CD1c-positive myeloid dendritic cell (primary cell): ENCODE results near the gene PIGO.

Experiments used
- DNase-seq: peaks from one replicate; pipeline ENCODE4 v3.0.0-alpha.2; 2016; ENCODE audit errors: extremely low spot score

Gene PIGO

DNA sequence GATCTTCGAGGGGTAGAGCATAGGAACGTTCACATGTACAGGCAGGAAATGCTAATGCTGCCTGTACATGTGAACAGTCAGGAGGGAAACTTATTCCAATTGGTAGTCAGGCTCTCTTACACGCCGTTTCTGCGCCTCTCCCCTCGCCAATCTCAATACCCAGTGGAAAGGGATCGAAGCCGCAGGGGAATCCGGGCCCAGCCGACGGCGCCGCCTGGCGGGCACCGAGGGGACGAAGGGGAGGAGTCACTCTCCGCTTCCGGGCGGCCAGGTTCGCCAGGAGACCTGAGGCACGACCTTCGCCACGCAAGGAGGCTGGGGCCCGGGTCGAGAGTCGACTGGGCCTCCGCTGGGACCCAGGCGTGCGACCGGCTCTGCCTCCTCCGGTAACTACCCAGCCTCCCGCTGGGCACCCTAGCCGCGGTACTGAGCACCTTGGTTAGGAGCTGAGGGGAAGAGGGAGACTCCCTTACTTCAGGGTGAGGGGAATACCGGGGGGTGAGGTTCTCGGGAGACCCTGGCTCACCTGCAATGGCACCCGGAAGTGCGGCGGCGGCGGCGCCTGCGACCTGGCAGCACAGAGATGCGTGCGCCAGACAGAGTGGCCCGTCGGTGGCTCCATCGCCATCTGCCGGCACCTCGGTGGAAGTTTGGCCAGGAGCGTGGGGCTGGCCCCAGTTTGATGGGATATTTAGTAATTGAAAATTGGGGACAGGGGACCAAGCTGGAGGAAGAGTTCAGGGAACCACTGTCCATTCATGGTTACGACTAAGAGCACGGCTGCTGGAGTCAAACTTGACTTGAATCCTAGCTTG, at the start of gene PIGO:
PIGO (minus strand) TSS at position 557 of the 815 bp plus-strand sequence. CDS start 1,026 bp downstream, outside the sequence.
- peak; percentile 90 for DNase-seq

GRCh38 chr9:35142037-35142436, 45.6 kb upstream of the PIGO start:
- DNase-seq, result no peak

DNA sequence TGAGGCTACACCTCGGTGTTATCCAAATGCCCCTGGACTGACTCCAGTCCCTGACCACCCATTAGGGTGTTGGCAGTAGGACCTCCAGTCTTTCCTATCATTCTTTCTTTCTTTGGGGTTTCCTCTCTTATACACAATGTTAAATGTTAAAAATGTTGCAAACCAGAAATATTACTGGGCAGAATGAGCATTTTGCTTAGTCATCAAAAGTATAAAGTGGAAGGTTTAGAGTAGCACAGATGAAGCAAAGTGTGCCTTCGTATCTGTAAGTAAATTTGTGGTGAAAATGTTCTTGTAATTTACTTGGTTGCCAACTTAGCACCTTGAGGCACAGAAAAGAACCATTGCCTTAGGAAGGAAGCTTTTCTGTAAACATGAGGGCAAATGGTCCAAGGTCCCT, 43.7 kb upstream of the PIGO start:
- no peak for DNase-seq

GRCh38 chr9:35136866-35137265, 40.5 kb upstream of the PIGO start:
- DNase-seq, result no peak

GRCh38 chr9:35135988-35136387, 39.6 kb upstream of the PIGO start:
- no peak for DNase-seq

DNA sequence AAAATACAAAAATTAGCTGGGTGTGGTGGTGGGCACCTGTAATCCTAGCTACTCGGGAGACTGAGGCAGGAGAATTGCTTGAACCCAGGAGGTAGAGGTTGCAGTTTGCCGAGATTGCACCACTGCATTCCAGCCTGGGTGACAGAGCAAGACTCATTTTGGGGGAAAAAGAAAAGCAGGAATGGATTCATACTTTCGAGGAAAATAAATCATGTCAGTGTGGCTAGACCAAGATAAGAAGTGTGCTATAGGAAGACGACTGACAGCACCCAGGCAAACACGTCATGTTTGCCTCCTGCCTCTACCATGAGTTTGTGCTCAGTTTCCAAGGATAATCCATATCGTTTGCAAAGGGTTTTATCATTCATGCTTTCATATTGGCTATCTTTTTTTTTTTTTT, 38.5 kb upstream of the PIGO start:
- no peak for DNase-seq

DNA sequence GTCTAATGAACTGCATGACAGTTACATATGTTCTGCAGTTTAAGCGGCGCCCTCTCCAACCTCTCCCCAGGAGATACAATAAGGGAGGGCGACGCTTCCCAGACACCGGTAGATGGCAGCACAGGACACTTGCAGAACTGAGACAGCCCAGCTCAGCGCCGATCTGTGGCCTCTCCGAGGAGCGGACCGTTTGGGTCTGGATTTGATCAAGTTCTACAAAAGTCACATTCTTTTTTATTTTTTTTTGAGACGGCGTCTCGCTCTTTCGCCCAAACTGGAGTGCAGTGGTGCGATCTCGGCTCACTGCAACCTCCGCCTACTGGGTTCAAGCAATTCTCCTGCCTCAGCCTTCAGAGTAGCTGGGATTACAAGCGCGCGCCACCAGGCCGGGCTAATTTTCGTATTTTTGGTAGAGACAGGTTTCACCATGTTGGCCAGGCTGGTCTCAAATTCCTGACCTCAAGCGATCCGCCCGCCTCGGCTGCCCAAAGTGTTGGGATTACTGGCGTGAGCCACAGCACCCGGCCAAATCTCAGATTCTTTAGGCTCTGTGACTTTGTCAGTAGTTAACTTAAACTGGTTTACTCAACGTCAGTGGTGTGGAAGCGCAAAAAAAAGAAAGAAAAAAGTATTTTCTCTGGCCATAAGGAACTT, 20.6 kb upstream of the PIGO start:
- peak; percentile 94 for DNase-seq

- DNase-seq, result no peak
Measured at GRCh38 chr9:35116539-35116897, 20.1 kb upstream of the PIGO start.

GRCh38 chr9:35115680-35116538, 19.5 kb upstream of the PIGO start, which contains the start of gene ATOSB:
Gene ATOSB, minus strand, starts transcription at chr9:35115862. Its CDS starts 7,588 bp downstream, at chr9:35108274.
- peak; percentile 97 for DNase-seq

GRCh38 chr9:35114840-35115628, 18.6 kb upstream of the PIGO start:
- DNase-seq, result peak; percentile 86

DNA sequence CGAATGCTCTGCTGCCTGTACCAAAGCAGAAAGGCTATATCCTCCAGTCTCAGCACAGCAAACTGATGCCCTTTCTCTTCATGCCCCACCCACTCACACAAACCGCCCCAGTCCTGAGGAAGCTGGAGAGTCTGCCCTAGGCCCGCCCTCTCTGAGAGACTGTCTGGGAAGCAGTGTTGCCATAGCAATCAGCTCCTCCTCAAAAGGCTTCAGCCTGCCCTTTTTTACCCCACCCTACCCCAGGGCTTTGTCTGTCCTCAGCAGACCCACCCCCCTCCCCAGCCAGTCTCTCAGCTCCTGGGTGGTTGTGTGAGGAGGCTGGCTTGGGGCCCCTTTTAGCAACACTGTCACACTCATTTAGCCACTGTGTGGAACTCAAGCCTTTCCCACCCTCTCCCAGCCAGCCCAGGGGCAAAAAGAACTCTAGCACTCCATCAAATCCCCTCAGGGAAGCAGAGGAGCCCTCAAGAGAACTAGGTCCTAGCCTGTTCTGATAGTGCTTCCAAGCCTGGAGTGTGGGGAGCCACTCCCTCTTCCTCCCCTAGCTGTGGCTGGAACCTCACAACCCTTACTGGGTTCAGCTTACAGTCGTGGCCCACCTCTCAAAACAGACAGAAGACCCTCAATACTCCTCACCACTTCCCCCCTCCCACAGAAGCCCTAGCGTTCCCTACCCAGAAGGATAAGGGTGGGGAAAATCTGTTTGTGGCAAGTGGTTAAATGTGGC, 17.9 kb upstream of the PIGO start:
- DNase-seq, result peak; percentile 94

DNA sequence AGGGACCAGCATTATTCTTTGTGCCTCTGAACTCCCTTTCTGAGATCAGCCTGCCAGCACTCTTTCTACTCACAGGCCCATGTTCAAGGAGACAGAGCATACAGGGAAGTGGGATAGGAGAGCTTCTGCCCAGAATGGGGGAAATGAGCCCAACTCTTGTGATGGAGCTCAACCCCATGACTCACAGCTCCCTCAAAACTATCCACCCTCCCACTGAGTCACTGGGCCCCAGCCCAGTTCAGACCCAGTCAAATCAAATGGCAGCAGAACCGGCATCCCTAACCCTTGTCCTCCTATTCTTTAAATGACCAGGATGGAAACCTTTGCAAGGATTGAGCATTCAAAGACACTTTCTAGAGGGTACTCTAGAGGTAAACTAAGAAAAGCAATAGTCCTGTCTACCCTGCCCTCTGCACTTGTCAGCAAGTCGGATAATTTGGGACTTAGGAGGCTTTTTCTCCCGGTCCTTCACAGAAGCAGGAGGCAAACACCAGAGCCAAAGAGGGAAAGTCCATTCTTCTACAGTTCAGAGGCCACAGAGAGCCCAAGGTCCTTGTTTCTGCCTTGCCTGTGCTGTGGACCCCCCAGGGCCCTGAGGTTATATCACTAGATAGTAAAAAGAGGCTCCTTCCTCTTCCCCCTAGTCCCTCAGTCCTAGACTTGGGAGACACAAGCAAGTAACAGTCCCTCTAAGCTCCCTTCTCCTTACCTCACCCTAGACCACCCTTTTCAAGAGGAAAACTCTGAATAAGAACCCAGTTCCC, 16.0 kb upstream of the PIGO start:
- peak; percentile 86 for DNase-seq

DNA sequence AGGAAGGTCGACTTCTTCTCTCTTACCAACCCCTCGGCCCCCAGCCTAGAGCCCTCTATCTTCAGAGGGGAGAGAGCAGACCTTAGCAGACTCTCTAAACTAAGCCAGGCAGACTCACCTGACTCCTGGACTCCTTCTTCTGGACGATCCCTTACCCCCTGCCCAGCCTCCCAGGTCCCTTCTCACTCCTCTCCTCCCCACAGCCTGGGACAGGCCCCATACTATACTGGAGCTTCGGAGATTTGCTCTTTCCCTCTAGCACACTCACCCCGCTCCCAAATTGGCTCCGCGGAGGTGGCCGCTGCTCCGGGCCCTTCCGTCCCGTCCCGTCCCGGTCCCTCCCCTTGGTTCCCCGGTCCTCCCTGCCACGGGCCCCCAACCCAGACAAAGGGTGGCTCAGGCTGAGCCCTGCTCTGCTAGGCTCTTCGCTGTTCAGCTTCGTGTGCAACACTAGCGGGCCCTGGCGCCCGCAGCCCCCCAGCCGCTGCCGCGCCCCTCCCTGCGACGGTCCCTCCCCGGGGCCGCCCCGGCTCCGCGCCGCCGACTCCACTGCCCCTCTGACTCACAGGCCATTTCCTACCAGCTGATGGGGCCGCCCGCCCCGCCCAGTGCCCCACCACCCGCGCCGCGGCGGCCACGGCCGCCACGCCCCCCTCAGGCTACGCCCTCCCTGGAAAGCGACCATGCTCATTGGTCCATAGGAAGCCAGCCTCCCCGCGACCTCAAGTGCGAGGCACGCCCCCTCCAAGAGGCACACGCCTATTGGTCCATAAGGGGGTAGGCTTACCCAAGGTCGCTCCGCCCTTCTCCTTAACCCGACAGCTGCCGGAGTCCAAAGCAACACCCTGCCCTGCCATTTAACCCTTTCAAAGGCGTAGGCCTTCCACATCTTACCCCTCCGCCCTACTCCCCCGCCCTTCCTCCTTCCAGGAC, 14.9 kb upstream of the PIGO start:
- DNase-seq, result peak; percentile 98

DNA sequence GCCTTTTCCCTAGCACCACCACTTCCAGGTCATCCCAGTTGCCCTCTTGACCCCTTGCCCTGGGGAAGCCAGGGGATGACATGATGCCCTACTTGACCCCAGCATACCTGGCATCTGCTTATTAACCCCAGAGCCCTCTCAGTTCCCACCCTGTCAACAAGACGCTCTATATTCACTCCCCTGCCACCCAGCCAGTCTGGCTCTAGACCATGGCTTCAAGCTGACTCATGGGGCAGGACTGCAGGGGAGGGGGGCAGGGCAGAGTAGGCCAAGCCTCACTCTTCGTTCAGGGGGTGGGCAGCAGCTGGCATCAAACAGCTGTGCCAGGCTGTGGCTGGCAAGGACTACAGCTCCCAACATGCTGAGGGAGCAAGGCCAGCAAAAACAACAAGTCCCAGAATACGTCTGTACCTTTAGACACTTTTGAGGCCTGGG, 14.0 kb upstream of the PIGO start:
- DNase-seq, result no peak

- no peak for DNase-seq
Measured at GRCh38 chr9:35108946-35109575, 12.7 kb upstream of the PIGO start.

- no peak for DNase-seq
Measured at GRCh38 chr9:35108461-35108860, 12.1 kb upstream of the PIGO start.

GRCh38 chr9:35107297-35108290, 11.2 kb upstream of the PIGO start:
- DNase-seq, result no peak
